GM18520 (cell line): ENCODE measurements around the gene GRHL1.

Experiments
- ATAC-seq: cut with Tn5 transposase; IDR thresholded peaks from one replicate; pipeline ENCODE4 v1.9.1; 2021; ENCODE audit not compliant: unreplicated experiment

The GRHL1 gene

DNA sequence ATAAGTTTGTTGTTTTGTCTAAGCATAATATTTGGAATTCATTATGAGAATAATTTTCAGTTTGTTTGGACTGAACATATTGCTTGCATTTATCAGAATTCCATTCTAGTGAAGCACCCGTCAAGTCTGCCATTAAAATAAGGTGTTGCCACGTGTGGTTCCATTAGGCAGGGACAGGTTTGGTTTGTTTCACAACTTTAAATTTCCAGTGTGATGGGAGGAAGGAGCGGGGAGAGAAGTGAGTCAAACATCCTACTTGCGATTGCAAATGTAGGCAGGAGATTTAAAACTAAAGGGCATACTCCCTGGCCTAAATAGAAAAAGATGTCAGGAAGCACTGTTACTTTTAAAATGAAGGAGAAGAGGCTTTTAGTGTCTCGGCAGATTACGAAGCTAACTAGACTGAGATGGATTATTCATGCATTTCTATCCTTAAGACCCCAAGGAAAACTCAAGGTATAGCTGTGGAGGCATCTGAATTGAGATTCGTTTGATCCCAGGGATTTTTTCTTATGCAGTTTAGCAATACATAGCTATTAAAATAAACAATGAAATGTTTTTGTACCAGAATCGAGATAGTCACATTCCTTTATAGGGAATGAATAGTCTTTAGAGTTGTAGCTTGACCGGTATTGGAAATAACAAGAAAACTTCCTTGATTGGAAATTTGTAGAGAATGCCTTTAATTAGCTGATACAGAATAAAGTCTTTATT is 19.8 kb downstream of the GRHL1 start:
- ATAC-seq = no peak

DNA sequence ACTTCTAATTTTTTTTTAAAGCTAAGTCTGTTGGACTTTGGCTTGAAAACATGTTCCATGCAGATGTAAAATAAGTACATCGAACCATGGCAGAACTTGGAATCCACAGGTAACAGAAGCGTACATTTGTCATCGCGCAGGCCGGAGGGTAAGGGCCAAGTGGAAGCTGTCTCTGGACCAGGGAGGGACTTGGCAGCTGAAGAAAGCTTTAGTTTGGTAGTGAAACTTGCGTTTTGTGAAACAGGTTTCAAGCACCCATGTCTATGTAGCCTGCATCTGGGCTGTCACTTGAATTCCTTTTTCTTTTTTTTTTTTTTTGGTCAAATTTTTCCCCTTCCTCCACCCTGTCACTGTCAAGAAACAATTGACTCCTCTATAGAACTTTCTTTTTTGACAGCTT is 20.4 kb downstream of the GRHL1 start:
- ATAC-seq = no peak

DNA sequence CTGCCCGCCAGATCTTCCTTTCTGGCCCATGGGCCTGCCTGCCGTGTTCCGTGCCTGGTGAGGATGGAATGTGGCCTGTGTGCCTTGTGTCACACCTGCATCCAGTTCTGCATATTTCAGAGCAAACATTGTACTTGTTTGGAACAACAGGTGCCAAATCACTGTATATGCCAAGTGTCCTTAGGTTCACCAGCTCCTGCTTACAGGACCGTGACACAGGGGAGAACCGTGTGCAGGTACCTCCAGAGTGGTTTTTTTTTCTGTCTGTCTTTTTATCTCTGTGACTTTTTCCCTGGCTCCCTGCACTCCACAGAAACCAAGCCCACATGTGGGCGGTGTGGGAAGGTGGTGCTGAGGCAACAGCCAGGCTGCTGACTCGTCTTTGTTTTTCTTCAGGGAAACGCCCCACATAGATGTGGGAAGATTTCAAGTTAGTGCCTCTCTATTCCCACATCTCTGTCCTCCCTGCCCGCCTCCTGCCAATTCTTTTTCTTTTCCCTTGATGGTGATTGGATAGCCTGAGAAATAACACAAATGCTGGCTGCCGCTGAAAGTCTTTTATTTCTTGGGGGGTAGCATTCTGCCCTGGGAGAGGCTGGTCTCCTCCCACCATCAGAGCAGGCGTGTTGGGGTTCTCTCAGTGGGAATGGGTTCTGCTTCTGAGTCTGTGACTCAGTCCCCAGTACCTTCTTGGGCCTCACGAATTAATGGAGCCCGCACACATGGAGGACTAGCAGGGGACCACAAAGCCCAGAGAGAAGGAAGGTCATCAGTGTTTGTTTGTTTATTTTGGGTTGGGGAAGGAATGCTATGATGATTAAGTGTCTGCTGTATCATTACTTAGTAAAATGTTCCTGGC is 21.4 kb downstream of the GRHL1 start:
- no peak for ATAC-seq

DNA sequence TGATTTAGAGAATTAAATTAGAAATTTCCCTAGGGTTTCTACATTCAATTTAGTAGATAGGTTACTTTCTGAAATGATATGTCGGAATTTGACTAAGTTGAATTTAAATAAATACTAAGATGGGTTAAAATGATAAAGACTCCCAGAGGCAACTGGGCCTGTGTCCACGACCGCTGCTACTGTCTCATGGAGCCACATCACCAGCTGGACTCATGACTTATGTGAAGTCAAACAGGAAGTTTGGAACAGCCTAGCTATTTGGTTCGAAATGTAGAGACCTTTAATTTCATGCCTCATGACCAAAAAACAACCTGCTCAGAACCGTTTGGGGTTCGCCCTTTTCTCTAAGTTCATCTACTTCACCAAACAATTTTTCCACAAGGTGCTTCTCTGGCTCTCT is 22.2 kb downstream of the GRHL1 start:
- no peak for ATAC-seq

DNA sequence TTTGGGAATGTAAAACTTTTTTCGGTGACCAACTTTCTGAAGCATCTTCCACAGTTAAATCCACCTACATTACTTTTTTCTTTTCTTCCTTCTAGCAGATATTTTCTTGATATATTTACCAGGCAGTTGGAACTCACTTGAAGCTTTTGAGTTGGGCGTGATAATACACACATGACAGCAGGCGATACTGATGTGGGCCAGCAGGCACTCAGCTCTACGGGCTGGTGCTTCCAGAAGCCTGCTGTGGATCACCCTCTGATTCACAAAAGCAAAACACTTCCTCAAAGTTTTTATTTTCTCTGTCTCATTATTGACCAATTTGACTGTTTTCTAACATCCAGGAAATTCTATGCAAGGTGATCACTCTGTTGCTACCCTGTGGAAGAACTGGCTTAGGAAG is 22.9 kb downstream of the GRHL1 start:
- no peak for ATAC-seq

DNA sequence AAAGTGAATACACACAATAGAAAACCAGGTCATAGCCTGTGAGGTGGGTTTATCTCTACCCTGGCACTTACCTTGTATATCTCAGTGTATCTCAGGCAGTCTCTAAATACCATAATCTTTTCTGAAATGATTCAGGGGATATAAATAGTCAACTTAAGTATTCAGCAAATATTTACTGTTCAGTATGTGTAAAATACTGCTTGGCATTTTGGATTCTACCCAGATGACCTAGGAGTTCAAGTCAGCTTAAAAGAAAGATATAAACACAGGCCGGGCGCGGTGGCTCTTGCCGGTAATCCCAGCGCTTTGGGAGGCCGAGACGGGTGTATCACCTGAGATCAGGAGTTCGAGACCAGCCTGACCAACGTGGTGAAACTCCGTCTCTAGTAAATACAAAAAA is 23.8 kb downstream of the GRHL1 start:
- no peak for ATAC-seq

DNA sequence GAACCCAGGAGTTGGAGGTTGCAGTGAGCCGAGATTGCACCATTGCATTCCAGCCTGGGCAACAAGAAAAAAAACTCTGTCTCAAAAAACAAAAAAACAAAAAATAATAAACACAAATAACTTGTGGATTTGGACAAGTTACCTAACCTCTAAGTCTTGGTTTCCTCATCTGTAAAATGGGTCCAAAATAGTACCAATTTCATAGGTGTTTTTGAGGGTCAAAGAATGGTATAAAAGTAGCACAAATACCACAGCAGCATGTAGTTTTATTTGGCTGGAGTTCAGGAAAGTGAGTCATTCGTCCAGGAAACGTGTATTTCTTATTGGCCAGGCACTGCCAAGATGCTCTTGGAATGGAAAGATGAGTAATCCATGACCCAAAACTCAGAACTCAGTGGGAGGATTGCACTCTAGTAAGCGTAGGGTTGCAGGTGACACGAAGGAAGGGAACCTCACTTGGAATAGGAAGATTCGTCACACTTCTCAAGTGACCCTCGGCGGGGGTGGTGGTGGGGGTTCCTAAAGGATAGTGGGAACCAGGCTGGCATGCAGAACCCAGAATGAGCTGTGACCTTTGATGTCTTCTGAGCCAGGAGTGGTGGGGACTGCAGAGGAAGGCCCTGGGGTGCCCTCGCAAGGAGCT is 24.4 kb downstream of the GRHL1 start:
- ATAC-seq = no peak

DNA sequence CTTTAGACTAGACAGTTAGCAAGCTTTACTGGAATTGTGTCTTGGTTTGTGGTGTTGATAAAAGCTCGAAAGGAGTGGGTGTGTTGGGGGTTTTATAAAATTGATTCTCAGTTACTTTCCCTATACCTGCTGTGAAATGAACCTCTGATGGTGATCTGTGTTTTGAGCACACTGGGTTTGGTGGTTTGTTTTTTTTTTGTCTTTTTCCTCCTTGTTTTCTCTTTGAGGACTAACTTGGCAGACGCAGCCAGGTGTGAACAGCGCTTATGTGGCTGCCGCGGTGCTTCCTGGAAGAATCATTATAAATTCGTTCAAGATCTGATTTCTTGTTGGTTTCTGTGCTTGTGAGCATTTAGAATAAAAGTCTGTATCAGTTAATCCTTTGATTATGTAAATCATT is 28.5 kb downstream of the GRHL1 start:
- no peak for ATAC-seq

DNA sequence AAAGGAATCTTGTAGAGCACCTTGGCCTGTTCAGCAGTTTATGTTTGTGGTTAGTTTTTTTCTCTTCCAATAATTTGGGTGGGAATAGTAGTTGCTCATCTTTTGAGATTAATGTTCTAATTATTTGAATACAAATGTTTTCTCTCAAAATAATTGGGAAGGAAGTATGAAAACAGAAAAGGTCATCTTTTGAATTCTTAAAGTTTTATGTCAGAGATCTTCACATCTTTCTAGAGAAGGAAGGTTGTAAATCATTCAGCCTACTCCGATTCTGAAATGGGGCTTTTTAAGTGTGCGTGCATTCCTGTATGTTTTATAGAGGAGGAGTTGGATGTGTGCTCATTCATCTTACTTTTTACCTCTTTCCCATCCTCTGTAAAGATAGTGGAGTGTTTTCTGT is 29.0 kb downstream of the GRHL1 start:
- no peak for ATAC-seq

DNA sequence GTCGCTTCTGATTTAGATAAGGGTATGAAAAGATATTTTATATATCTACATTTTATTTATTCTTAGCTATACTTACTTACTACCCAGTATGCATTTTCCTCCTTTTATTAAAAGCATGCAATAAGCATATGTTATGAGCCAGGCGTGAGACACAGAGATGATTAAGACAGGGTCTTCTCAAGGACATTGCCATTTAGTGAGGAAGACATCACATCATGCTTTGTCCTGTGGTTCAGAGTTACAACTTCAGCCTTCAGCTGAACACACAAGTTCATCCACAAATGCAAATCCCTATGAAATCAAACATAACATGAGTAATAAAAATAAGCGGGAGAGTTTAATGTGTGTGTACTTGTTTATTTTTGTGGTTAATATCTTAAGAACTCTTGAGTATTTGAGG is 30.2 kb downstream of the GRHL1 start:
- ATAC-seq = no peak

DNA sequence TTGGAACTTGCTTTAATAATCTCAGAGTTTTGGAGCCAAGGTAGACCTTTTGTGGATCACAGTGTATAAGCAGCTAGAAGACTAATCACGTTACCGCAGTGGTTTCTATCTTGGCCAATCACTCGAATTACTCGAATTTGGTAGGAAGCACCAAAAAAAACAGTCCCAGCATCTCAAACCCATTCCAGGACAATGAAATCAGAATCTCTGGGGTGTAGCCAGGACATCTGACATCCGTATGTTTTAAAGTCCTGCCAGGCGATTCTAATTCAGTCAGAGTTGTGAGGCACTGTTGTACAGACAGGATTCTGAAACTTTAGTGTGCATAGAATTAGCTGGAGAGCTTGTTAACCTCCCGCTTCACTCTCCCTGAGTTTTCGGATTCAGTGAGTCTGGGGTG is 30.8 kb downstream of the GRHL1 start:
- no peak for ATAC-seq

DNA sequence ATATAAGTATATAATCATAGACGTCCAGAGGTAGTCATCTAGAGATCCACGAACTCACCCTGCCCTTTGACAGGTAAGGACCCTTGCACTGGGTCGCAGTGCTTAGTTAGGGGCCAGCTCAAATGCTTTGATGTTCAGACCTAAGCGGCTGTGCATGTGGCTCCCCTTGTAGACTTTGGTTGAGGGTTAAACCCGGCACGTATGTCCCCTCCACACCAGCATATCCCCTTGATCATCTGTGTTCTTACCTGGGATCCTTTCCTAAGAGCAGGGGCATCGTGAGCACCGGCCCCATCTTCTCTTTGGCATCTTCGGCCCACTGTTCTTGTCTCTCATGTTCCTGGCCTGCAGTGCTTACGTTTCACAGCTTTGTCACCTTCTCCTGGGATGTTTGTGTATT is 31.4 kb downstream of the GRHL1 start:
- no peak for ATAC-seq

DNA sequence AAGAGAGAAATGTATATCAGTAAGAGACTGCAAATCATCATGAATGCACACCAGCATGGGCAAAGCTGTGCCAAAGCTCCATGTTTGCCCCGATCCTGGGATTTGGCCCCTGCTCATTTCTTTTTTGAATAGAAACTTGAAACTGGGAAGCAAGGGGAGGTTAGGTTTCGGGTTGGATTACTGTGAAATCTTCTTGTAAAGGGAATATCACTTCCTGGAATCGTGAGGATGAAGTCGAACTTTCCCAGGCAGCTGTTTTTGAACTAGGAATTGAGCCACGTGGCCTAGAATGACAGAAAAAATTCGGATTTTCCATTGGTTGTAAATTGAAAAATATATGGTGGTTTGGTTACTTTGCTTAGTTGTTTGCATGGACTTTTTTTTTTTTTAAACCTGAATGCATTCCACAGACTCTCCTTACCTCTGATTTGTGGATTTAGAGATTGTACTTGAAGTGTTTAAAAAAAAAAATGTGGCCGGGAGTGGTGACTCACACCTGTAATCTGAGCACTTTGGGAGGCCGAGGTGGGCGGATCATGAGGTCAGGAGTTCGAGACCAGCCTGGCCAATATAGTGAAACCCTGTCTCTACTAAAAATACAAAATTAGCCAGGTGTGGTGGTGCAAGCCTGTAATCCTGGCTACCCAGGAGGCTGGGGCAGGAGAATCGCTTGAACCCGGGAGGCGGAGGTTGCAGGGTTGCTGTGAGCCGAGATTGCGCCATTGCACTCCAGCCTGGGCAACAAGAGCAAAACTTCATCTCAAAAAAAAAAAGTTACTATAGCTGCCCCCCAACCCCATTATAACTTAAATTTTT is 32.1 kb downstream of the GRHL1 start:
- ATAC-seq = no peak

DNA sequence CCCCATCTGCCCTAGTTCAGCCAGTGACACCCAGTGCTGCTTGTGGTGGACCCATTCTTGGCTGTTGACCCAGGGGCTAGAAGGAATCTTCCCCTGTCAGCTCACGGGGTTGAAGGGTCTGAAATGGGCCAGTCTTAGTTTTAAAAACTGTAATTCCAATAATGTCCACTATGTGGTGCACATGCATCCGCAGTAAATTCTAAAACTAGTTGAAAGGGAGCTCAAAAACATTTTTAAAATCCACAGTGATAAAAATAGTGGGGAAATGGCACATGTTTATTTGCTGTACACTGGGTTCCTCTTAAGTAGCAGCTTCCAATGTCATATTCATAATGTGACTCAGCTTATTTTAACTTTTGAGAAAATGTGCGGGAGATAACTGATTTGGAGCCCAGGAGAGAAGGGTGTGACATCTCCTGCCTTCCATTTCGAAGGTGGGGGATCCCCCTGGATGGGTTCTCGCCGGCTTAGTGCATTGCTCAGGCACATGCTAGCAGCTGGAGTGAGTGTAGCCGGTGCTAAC is 32.8 kb downstream of the GRHL1 start:
- no peak for ATAC-seq

DNA sequence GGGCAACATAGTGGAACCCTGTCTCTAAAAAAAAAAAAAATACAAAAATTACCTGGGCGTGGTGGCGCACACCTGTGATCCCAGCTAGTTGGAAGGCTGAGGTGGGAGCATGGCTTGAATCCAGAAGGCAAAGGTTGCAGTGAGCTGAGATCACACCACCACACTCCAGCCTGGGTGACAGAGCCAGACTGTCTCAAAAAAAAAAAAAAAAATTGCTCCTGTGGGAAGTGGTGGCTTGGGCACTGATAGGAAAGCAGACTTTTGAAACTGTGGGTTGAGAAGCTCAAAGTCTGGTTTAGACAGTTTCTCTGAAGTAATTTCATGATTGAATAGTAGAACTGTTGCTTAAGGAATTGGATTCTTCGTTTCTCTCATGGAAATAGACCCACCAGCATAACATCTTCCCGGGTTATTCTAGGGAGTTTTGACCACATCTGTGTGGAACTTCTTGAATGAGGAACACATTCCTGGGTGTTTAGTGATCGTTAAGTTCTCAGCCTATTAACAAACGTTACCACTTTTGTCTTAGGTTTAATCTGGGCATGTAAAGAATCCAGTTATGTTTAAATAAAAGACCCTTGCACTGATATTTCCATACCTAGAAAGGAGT is 33.5 kb downstream of the GRHL1 start:
- no peak for ATAC-seq

DNA sequence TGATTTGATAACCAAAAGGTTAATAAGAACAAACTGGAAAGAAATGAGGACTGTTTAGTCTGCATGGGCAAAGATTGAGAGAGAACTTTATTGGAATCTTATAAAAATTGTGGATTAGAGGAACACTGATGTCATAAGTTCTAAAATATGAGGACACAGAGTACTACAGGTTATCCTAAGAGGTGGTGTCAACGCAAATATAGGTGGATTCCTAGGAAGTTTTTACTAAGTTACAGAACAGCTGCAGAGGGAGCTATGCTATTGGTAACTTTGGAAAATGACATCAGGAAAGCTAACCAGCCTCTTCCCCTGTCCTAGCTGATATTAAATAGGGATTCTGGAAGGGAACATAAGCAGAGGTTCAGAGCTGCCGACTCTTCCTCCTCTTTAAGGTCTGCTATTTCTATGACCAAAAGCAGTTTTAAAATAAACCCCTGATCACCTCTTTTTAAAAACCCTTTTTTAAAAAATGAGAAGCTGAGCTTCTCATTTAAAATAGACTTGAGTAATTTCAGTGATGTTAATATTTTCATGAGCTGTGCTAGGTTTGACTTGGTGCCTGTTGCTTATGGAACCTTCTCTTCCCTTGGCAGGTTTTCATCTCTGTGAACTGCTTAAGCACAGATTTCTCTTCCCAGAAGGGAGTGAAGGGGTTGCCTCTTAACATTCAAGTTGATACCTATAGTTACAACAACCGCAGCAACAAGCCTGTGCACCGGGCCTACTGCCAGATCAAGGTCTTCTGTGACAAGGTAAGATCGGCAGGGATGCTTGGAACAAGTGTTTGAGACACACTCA is 34.2 kb downstream of the GRHL1 start:
- ATAC-seq = no peak

DNA sequence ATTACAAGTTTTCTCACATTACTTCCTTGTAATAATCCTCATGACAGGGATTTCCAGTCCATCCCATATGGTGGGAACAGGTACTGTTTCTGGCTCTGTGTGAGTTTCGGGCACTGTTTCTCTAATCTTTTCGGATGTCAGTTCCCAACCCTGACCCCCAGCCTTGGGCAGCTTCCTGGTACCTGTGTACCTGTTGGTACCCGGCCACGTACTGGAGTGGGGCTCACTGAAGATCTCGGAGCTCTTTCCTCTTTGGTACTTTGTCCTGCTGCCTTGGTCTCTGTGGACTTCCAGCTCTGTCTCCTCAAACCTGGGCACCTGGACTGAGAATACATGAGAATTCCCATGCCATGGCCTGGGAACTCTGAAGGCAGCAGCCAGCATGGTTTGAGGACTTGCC is 36.8 kb downstream of the GRHL1 start:
- no peak for ATAC-seq

DNA sequence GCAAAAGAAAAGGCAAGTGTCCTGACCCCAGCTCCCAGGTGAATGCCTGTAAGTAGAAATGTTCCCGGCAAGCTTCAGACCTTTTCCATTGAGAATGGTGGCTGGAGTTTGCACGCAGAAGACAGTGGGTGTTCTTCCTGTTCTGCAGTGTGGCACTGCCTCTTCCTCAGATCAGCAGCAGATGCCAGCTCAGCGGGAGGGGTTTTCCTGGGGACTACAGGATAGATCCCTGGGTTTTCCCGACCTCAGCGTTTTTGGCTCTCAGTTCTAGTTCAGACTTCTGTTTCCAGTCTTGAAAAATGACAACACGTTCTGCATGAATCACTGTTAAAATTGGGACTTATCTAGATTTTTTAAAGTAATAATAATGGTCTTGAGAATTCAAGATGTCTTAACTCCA is 39.2 kb downstream of the GRHL1 start:
- ATAC-seq = no peak

DNA sequence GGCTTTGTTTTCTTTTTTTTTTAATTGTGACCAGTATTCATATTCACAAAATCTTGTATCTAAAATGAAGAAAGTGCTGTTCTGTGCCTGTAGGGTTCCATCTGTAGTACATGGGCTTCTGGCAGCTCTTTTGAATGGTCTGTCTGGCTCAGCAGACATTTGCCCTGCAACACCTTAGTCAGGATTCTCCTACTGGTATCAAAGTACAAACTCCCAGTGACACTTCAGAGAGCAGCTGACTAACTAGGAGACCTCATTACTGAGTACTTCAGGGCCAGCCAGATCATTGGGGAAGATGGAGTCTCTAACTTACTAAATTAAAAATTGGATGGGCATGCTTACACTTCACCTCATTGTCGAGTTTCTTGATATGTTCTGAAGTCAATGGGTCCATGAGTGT is 39.7 kb downstream of the GRHL1 start:
- ATAC-seq = no peak

DNA sequence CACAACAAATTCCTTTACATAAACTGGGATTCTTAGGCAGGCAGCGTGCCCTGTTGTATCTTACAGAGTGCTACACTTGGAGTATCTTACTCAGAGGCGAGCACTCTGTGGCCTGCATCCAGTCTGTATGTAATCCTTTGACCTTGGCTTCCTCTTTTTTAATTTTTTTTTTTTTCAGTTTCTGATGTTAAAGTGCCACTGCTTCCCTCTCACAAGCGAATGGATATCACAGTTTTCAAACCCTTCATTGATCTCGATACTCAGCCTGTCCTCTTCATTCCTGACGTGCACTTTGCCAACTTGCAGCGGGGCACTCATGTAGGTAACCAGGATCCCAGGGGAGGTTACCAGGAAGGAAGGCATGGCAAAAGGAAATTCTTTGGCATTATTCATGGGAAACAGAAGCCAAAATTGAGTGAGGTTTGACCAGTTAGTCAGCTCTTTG is 40.4 kb downstream of the GRHL1 start:
- ATAC-seq = no peak
